ENCODE measurements around the gene ACOX3.

DNA sequence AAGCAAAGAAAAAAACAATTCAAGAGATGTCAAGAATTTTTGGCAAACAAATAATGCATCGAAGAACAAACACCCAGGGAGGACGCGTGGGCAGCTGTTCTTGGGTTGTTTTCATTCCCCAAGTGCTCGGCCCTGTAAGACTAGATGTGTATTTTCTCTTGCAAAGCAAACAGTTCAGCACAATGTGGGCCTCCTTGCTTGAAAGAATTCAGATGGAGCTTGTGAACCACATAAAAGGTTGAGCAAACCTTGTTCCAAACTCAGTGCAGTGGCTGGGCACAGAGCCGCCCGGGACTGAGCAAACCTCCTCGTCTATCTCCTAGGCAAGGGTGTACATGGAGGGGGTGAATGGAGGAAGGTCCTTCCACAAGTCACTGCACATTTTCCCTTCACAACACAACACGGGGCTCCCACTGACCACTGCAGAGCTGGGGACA is 88.6 kb downstream of the ACOX3 start:
- TF ChIP-seq EP300 (IDR thresholded peaks at IDR 0.05): no peak
- no peak for TF ChIP-seq CHD2 (IDR thresholded peaks at IDR 0.05; ENCODE audit: low read length, partially characterized antibody)
